ENCODE measurements around the gene CCDC200.
"Not testable (repeated sequence)": the region's sequence is repeated elsewhere in the genome, so short reads cannot be mapped to it uniquely, and the experiment has no call there.

The CCDC200 gene

GRCh38 chr17:43211123-43211479 is 17.3 kb downstream of the CCDC200 start:
- peak overlapping the region; percentile 68 for H3K4me3 ChIP-seq (ENCODE audit: low read depth, low read length)
- TF ChIP-seq CTCF (IDR thresholded peaks at IDR 0.05; ENCODE audit: low read depth, low read length): no peak
- DNase-seq (ENCODE audit: low read depth, low spot score): no peak
- in situ Hi-C loops (cut with HindIII; ENCODE audit: low sequenced_read_pairs): no loop called here

DNA sequence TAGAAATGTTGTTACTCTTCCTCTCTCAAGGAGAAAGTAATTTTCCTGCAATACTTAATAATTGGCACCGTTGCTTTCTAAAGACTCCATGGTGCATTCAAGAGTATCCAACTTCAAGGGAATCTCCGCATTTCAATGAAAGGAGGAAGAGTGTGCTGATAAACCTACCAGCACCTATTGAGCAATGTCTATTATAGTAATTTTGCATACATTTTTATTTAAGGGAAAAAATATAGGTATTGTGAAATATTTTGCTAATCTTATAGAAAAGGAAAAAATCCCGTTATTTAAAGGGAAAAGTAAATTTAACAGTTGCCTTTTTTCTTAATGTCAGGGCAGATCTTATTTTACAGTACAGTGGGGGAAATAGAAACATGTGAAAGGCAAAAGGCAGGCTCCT is 17.8 kb downstream of the CCDC200 start:
- in situ Hi-C loops (cut with HindIII; ENCODE audit: low sequenced_read_pairs): no loop called here
- H3K4me3 ChIP-seq (ENCODE audit: low read depth, low read length): no peak overlapping the region

GRCh38 chr17:43203013-43203412 is 25.4 kb downstream of the CCDC200 start:
- DNase-seq (ENCODE audit: low read depth, low spot score); in situ Hi-C loops (cut with HindIII; ENCODE audit: low sequenced_read_pairs); H3K4me3 ChIP-seq (ENCODE audit: low read depth, low read length): not testable (repeated sequence)

More for the DNA sequence above, 17.8 kb downstream of the CCDC200 start:
- no peak for DNase-seq (ENCODE audit: low read depth, low spot score)
- no peak for TF ChIP-seq CTCF (IDR thresholded peaks at IDR 0.05; ENCODE audit: low read depth, low read length)

DNA sequence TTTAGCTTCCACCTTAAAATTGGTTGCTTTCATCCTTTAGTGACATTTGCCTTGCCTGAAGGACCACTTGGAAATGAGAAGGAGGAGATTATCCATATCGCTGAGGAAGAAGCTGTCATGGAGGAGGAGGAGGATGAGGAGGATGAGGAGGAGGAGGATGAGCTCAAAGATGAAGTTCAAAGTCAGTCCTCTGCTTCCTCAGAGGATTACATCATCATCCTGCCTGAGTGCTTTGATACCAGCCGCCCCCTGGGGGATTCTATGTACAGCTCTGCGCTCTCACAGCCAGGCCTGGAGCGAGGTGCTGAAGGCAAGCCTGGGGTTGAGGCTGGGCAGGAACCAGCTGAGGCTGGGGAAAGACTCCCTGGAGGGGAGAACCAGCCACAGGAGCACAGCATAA is 28.3 kb downstream of the CCDC200 start:
- H3K4me3 ChIP-seq (ENCODE audit: low read depth, low read length): no peak overlapping the region
- in situ Hi-C loops (cut with HindIII; ENCODE audit: low sequenced_read_pairs): no loop called here
- no peak for DNase-seq (ENCODE audit: low read depth, low spot score)
- TF ChIP-seq CTCF (IDR thresholded peaks at IDR 0.05; ENCODE audit: low read depth, low read length): no peak

DNA sequence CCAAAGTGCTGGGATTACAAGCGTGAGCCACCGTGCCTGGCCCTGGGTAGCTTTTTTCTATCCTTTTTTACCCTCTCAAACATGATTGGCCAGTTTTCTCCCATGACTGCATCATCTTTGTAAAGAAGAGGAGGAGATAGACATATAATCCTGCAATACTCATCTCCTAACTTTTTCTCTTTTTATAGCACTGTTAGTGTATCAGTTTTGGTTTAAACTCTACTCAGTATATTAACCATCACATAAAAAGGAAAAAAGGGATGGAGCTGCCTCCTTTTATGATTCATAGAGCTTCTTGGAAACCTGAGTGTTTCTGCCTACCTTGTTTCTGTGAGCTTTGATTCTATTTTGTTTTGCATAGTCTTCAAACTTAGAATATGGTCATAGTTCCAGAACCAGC is 28.8 kb downstream of the CCDC200 start:
- DNase-seq (ENCODE audit: low read depth, low spot score): no peak
- no peak overlapping the region for H3K4me3 ChIP-seq (ENCODE audit: low read depth, low read length)
- TF ChIP-seq CTCF (IDR thresholded peaks at IDR 0.05; ENCODE audit: low read depth, low read length): no peak
- in situ Hi-C loops (cut with HindIII; ENCODE audit: low sequenced_read_pairs): no loop called here

DNA sequence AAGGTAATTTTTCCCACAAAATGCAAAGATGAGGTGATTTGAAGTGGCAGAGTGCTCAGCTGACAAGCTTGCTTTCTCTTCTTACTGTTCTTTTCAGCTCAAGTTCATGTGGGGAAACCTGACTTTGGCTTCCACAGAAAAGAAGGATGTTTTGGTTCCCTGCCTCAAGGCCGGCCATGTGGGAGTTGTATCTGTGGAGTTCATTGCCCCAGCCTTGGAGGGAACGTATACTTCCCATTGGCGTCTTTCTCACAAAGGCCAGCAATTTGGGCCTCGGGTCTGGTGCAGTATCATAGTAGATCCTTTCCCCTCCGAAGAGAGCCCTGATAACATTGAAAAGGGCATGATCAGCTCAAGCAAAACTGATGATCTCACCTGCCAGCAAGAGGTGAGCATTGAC is 35.2 kb downstream of the CCDC200 start:
- no peak overlapping the region for H3K4me3 ChIP-seq (ENCODE audit: low read depth, low read length)
- DNase-seq (ENCODE audit: low read depth, low spot score): no peak
- in situ Hi-C loops (cut with HindIII; ENCODE audit: low sequenced_read_pairs): no loop called here
- TF ChIP-seq CTCF (IDR thresholded peaks at IDR 0.05; ENCODE audit: low read depth, low read length): no peak

DNA sequence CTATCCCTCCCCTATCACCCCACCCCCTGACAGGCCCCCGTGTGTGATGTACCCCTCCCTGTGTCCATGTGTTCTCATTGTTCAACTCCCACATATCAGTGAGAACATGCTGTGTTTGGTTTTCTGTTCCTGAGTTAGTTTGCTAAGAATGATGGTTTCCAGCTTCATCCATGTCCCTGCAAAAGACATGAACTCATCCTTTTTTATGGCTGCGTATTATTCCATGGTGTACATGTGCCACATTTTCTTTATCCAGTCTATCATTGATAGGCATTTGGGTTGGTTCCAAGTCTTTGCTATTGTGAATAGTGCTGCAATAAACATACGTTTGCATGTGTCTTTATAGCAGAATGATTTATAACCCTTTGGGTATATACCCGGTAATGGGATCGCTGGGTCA is 41.8 kb downstream of the CCDC200 start:
- H3K4me3 ChIP-seq (ENCODE audit: low read depth, low read length); in situ Hi-C loops (cut with HindIII; ENCODE audit: low sequenced_read_pairs); DNase-seq (ENCODE audit: low read depth, low spot score): not testable (repeated sequence)

DNA sequence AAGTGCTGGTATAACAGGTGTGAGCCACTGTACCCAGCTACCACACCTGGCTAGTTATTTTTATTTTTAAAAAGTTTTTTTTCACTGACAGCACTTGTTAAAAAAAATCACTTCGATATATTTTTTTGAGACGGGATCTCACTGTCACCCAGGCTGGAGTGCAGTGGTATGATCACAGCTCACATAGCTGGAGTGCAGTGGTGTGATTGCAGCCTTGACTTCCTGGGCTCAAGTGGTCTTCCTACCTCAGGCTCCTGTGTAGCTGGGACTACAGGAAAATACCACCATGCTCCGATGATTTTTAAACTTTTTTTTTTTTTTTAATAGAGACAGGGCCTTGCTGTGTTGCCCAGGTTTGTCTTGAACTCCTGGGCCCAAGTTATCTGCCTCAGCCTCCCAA is 44.5 kb downstream of the CCDC200 start:
- DNase-seq (ENCODE audit: low read depth, low spot score): no peak
- in situ Hi-C loops (cut with HindIII; ENCODE audit: low sequenced_read_pairs): no loop called here

More for the DNA sequence above, 44.5 kb downstream of the CCDC200 start:
- H3K4me3 ChIP-seq (ENCODE audit: low read depth, low read length): no peak overlapping the region
- TF ChIP-seq CTCF (IDR thresholded peaks at IDR 0.05; ENCODE audit: low read depth, low read length): no peak
